Hepatocyte (in vitro differentiated cells): ENCODE measurements around the gene ARHGEF9.

ENCODE experiments used
- EZH2 ChIP-seq: fragments of 200-600 bp; sonication (generic); IDR thresholded peaks from 2 replicates; pipeline ENCODE4 v1.6.1; 2016; ENCODE audit warnings: antibody characterized with exemption, mild to moderate bottlenecking, borderline replicate concordance
- EZH2phosphoT487 ChIP-seq: fragments of 200-600 bp; sonication (generic); IDR thresholded peaks from one replicate; pipeline ENCODE4 v1.6.1; 2018; ENCODE audit warnings: antibody characterized with exemption, mild to moderate bottlenecking, low read depth, moderate library complexity; ENCODE audit not compliant: unreplicated experiment, severe bottlenecking
- TF ChIP-seq, protein P1 (sequence below): fragments of 200-600 bp; sonication (generic); IDR thresholded peaks from 2 replicates; pipeline ENCODE4 v1.5.1; 2016; ENCODE audit warnings: antibody characterized with exemption, mild to moderate bottlenecking; ENCODE audit not compliant: poor library complexity

- TF ChIP-seq, protein P1, sequence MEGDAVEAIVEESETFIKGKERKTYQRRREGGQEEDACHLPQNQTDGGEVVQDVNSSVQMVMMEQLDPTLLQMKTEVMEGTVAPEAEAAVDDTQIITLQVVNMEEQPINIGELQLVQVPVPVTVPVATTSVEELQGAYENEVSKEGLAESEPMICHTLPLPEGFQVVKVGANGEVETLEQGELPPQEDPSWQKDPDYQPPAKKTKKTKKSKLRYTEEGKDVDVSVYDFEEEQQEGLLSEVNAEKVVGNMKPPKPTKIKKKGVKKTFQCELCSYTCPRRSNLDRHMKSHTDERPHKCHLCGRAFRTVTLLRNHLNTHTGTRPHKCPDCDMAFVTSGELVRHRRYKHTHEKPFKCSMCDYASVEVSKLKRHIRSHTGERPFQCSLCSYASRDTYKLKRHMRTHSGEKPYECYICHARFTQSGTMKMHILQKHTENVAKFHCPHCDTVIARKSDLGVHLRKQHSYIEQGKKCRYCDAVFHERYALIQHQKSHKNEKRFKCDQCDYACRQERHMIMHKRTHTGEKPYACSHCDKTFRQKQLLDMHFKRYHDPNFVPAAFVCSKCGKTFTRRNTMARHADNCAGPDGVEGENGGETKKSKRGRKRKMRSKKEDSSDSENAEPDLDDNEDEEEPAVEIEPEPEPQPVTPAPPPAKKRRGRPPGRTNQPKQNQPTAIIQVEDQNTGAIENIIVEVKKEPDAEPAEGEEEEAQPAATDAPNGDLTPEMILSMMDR, result no peak
- no peak for TF ChIP-seq EZH2phosphoT487
- TF ChIP-seq EZH2, result no peak
Measured at GRCh38 chrX:63680423-63680822, 104.6 kb downstream of the ARHGEF9 start.
